BJ (cell line): ENCODE measurements around the gene PDCD11. TPM values are rescaled to one million over a fixed set of nuclear protein-coding genes. Genes with fewer than 3 reads are reported as not detected.

Source experiments
- CTCF ChIA-PET: fragments of 350-600 bp; formaldehyde crosslinking; extraction: SDS; loops from one replicate; lab custom pipeline; 2021; ENCODE audit warnings: antibody characterized with exemption, inconsistent platforms; lab: Yijun Ruan, JAX
- POLR2A ChIA-PET: fragments of 300-600 bp; sonication (Branson Sonifier 250); formaldehyde crosslinking; extraction: SDS; loops from one replicate; lab custom pipeline; 2021; ENCODE audit warnings: antibody characterized with exemption; lab: Charles Lee
- DNase-seq: peaks from one replicate; pipeline ENCODE4 v3.0.0-alpha.2; 2011; ENCODE audit warnings: low read depth
- H3K27me3 ChIP-seq: 2 replicates; pipeline ENCODE4 v1.6.0; 2011; ENCODE audit warnings: low read length; ENCODE audit not compliant: control insufficient read depth, insufficient read depth
- H3K36me3 ChIP-seq: 2 replicates; pipeline ENCODE4 v1.5.1; 2011; ENCODE audit warnings: low read length; ENCODE audit not compliant: control insufficient read depth, insufficient read depth
- H3K4me3 ChIP-seq: 2 replicates; pipeline ENCODE4 v1.5.1; 2011; ENCODE audit warnings: low read depth, mild to moderate bottlenecking, control low read depth, low read length
- CTCF ChIP-seq: IDR thresholded peaks from 2 replicates; pipeline ENCODE4 v1.5.1; 2011; ENCODE audit warnings: low read depth, mild to moderate bottlenecking, control low read depth, inconsistent platforms, low read length, moderate library complexity; ENCODE audit not compliant: insufficient read depth
- polyA plus RNA-seq: library from polyadenylated mRNA; depleted of rRNA; stranded (reverse); fragments of >200 nt; gene quantifications from 2 replicates; pipeline ENCODE4 v1.2.3, GENCODE V29; 2011

PDCD11 gene
- polyA plus RNA-seq, 1 experiment: 17.0 TPM

- Histone ChIP-seq H3K27me3 (no peaks in the 10 kb centered on the region), H3K36me3 (peaks cover 56% of the 10 kb centered on the region), H3K4me3 (no peak overlapping the region)
- POLR2A ChIA-PET: no interaction called here
- no peak for TF ChIP-seq CTCF
- no peak for DNase-seq
- CTCF ChIA-PET: no interaction called here
Observed at GRCh38 chr10:103441206-103441605, 44.8 kb downstream of the PDCD11 start.

GRCh38 chr10:103441611-103442010, 45.2 kb downstream of the PDCD11 start:
- no peak overlapping the region for H3K4me3 ChIP-seq
- no peak for DNase-seq
- CTCF ChIA-PET: no interaction called here
- H3K27me3 ChIP-seq: no peaks in the 10 kb centered on the region
- no peak for TF ChIP-seq CTCF
- peaks cover 56% of the 10 kb centered on the region for H3K36me3 ChIP-seq
- POLR2A ChIA-PET: no interaction called here

GRCh38 chr10:103442031-103442461, 45.6 kb downstream of the PDCD11 start:
- Histone ChIP-seq H3K36me3 (peaks cover 54% of the 10 kb centered on the region), H3K27me3 (no peaks in the 10 kb centered on the region), H3K4me3 (no peak overlapping the region)
- ChIA-PET POLR2A (no interaction called here), CTCF (interaction anchor here (0.7 to 0.8 kb wide), 2 partner anchors 25 to 151 kb away, joined by 3 read pairs; no protein-coding TSS in a partner anchor)
- DNase-seq: no peak
- no peak for TF ChIP-seq CTCF

GRCh38 chr10:103443475-103444185, 47.2 kb downstream of the PDCD11 start:
- no peaks in the 10 kb centered on the region for H3K27me3 ChIP-seq
- CTCF ChIA-PET: no interaction called here
- peaks cover 58% of the 10 kb centered on the region for H3K36me3 ChIP-seq
- no peak for DNase-seq
- POLR2A ChIA-PET: no interaction called here
- no peak for TF ChIP-seq CTCF
- H3K4me3 ChIP-seq: no peak overlapping the region

- no peak for TF ChIP-seq CTCF
- no peak for DNase-seq
- Histone ChIP-seq H3K27me3 (no peaks in the 10 kb centered on the region), H3K4me3 (no peak overlapping the region), H3K36me3 (peaks cover 58% of the 10 kb centered on the region)
- POLR2A ChIA-PET: no interaction called here
- CTCF ChIA-PET: interaction anchor here (0.7 kb wide), 1 partner anchor 44 kb away, joined by 3 read pairs; no protein-coding TSS in a partner anchor
Observed at GRCh38 chr10:103444478-103444877, 48.1 kb downstream of the PDCD11 start.
